Measurements from ENCODE around the gene RANBP1.

The RANBP1 gene

DNA sequence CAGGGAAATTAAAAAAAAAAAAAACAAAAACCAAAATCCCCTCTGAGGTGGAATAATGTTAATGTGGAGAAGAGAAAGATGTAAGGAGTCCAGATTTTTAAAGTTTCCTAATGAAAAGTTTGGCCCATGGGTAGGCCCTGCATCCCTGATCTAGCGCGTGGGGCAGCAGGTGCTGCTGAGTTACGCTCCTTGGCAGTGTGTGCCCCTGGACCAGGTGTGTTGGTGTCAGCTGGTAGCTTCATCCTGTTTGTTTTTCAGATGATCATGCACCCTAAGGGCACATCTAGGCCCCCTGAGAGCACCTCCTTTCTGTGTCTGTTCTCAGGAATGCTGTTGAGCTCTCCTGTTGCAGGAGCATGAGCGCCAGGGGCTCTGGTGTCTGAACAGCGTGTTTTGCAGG is 29.1 kb upstream of the RANBP1 start:
- Histone ChIP-seq H3K27me3 (ENCODE audit: insufficient read depth, poor library complexity, severe bottlenecking) (no peaks in the 10 kb centered on the region), H3K4me3 (replicated peaks; ENCODE audit: insufficient read depth, low read length) (no peak overlapping the region), H3K27ac (replicated peaks) (no peak overlapping the region)
- DNase-seq (ENCODE audit: low read depth in 1 of 2, low spot score in 1 of 2), result no peak
- TF ChIP-seq SPI1 (IDR thresholded peaks at IDR 0.05; ENCODE audit: borderline replicate concordance, low read depth), result no peak
- no peak for TF ChIP-seq REST (IDR thresholded peaks at IDR 0.05; ENCODE audit: insufficient replicate concordance, low read depth)
- no peak for TF ChIP-seq POLR2AphosphoS5 (IDR thresholded peaks at IDR 0.05; ENCODE audit: low read depth)
- TF ChIP-seq, protein P1, sequence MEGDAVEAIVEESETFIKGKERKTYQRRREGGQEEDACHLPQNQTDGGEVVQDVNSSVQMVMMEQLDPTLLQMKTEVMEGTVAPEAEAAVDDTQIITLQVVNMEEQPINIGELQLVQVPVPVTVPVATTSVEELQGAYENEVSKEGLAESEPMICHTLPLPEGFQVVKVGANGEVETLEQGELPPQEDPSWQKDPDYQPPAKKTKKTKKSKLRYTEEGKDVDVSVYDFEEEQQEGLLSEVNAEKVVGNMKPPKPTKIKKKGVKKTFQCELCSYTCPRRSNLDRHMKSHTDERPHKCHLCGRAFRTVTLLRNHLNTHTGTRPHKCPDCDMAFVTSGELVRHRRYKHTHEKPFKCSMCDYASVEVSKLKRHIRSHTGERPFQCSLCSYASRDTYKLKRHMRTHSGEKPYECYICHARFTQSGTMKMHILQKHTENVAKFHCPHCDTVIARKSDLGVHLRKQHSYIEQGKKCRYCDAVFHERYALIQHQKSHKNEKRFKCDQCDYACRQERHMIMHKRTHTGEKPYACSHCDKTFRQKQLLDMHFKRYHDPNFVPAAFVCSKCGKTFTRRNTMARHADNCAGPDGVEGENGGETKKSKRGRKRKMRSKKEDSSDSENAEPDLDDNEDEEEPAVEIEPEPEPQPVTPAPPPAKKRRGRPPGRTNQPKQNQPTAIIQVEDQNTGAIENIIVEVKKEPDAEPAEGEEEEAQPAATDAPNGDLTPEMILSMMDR (IDR thresholded peaks at IDR 0.05; ENCODE audit: insufficient read depth, low read length), result no peak
- no peak for TF ChIP-seq GABPA (IDR thresholded peaks at IDR 0.05; ENCODE audit: low read depth)

- TF ChIP-seq, protein P1 (IDR thresholded peaks at IDR 0.05; ENCODE audit: insufficient read depth, low read length), result no peak
- no peak for TF ChIP-seq POLR2AphosphoS5 (IDR thresholded peaks at IDR 0.05; ENCODE audit: low read depth)
- no peak for TF ChIP-seq GABPA (IDR thresholded peaks at IDR 0.05; ENCODE audit: low read depth)
- TF ChIP-seq REST (IDR thresholded peaks at IDR 0.05; ENCODE audit: insufficient replicate concordance, low read depth), result no peak
- TF ChIP-seq SPI1 (IDR thresholded peaks at IDR 0.05; ENCODE audit: borderline replicate concordance, low read depth), result no peak
- H3K27me3 ChIP-seq (ENCODE audit: insufficient read depth, poor library complexity, severe bottlenecking), result no peaks in the 10 kb centered on the region
- H3K27ac ChIP-seq (replicated peaks), result no peak overlapping the region
- H3K4me3 ChIP-seq (replicated peaks; ENCODE audit: insufficient read depth, low read length), result no peak overlapping the region
- DNase-seq (ENCODE audit: low read depth in 1 of 2, low spot score in 1 of 2), result no peak
Measured at GRCh38 chr22:20087319-20088262, 28.3 kb upstream of the RANBP1 start.

GRCh38 chr22:20088263-20088648 is 27.6 kb upstream of the RANBP1 start:
- Histone ChIP-seq H3K27me3 (ENCODE audit: insufficient read depth, poor library complexity, severe bottlenecking) (no peaks in the 10 kb centered on the region), H3K27ac (replicated peaks) (no peak overlapping the region), H3K4me3 (replicated peaks; ENCODE audit: insufficient read depth, low read length) (no peak overlapping the region)
- DNase-seq (ENCODE audit: low read depth in 1 of 2, low spot score in 1 of 2), result no peak
- TF ChIP-seq, protein P1 (IDR thresholded peaks at IDR 0.05; ENCODE audit: insufficient read depth, low read length), result no peak
- TF ChIP-seq REST (IDR thresholded peaks at IDR 0.05; ENCODE audit: insufficient replicate concordance, low read depth) (no peak), SPI1 (IDR thresholded peaks at IDR 0.05; ENCODE audit: borderline replicate concordance, low read depth) (no peak), POLR2AphosphoS5 (IDR thresholded peaks at IDR 0.05; ENCODE audit: low read depth) (no peak), GABPA (IDR thresholded peaks at IDR 0.05; ENCODE audit: low read depth) (no peak)
